Measurements from ENCODE around the gene CTAG1A. TPM values are rescaled to one million over a fixed set of nuclear protein-coding genes. Genes with fewer than 3 reads are reported as not detected.
"Not testable (repeated sequence)": the region's sequence is repeated elsewhere in the genome, so short reads cannot be mapped to it uniquely, and the experiment has no call there.

The CTAG1A gene
- total RNA-seq, 1 experiment from 2014 or later: not detected

- H3K36me3 ChIP-seq (replicated peaks; ENCODE audit: control insufficient read depth, insufficient read depth, low read length); H3K27me3 ChIP-seq (ENCODE audit: control insufficient read depth, insufficient read depth, low read length); DNase-seq; H3K4me3 ChIP-seq (ENCODE audit: insufficient read depth, low read depth, low read length): not testable (repeated sequence)
Observed at GRCh38 chrX:154552112-154552806, 32.7 kb upstream of the CTAG1A start.

GRCh38 chrX:154558060-154558690 is 26.8 kb upstream of the CTAG1A start:
- DNase-seq; H3K4me3 ChIP-seq (ENCODE audit: insufficient read depth, low read depth, low read length); H3K27me3 ChIP-seq (ENCODE audit: control insufficient read depth, insufficient read depth, low read length); H3K36me3 ChIP-seq (replicated peaks; ENCODE audit: control insufficient read depth, insufficient read depth, low read length): not testable (repeated sequence)

- H3K4me3 ChIP-seq (ENCODE audit: insufficient read depth, low read depth, low read length); DNase-seq; H3K36me3 ChIP-seq (replicated peaks; ENCODE audit: control insufficient read depth, insufficient read depth, low read length); H3K27me3 ChIP-seq (ENCODE audit: control insufficient read depth, insufficient read depth, low read length): not testable (repeated sequence)
Observed at GRCh38 chrX:154558896-154559295, 26.0 kb upstream of the CTAG1A start.

- DNase-seq; H3K27me3 ChIP-seq (ENCODE audit: control insufficient read depth, insufficient read depth, low read length); H3K36me3 ChIP-seq (replicated peaks; ENCODE audit: control insufficient read depth, insufficient read depth, low read length); H3K4me3 ChIP-seq (ENCODE audit: insufficient read depth, low read depth, low read length): not testable (repeated sequence)
Observed at GRCh38 chrX:154560326-154560725, 24.6 kb upstream of the CTAG1A start.

GRCh38 chrX:154562295-154562694 is 22.6 kb upstream of the CTAG1A start:
- not testable (repeated sequence) for H3K36me3 ChIP-seq (replicated peaks; ENCODE audit: control insufficient read depth, insufficient read depth, low read length); DNase-seq; H3K27me3 ChIP-seq (ENCODE audit: control insufficient read depth, insufficient read depth, low read length); H3K4me3 ChIP-seq (ENCODE audit: insufficient read depth, low read depth, low read length)

GRCh38 chrX:154570361-154570760 is 14.6 kb upstream of the CTAG1A start:
- H3K4me3 ChIP-seq (ENCODE audit: insufficient read depth, low read depth, low read length); H3K36me3 ChIP-seq (replicated peaks; ENCODE audit: control insufficient read depth, insufficient read depth, low read length); DNase-seq; H3K27me3 ChIP-seq (ENCODE audit: control insufficient read depth, insufficient read depth, low read length): not testable (repeated sequence)

- DNase-seq; H3K36me3 ChIP-seq (replicated peaks; ENCODE audit: control insufficient read depth, insufficient read depth, low read length): not testable (repeated sequence)
Observed at GRCh38 chrX:154573061-154573460, 11.9 kb upstream of the CTAG1A start.

GRCh38 chrX:154575076-154575475 is 9.9 kb upstream of the CTAG1A start:
- not testable (repeated sequence) for H3K36me3 ChIP-seq (replicated peaks; ENCODE audit: control insufficient read depth, insufficient read depth, low read length); H3K27me3 ChIP-seq (ENCODE audit: control insufficient read depth, insufficient read depth, low read length); DNase-seq; H3K4me3 ChIP-seq (ENCODE audit: insufficient read depth, low read depth, low read length)

More at GRCh38 chrX:154573061-154573460, 11.9 kb upstream of the CTAG1A start:
- H3K27me3 ChIP-seq (ENCODE audit: control insufficient read depth, insufficient read depth, low read length); H3K4me3 ChIP-seq (ENCODE audit: insufficient read depth, low read depth, low read length): not testable (repeated sequence)

- H3K4me3 ChIP-seq (ENCODE audit: insufficient read depth, low read depth, low read length); H3K27me3 ChIP-seq (ENCODE audit: control insufficient read depth, insufficient read depth, low read length); DNase-seq; H3K36me3 ChIP-seq (replicated peaks; ENCODE audit: control insufficient read depth, insufficient read depth, low read length): not testable (repeated sequence)
Observed at GRCh38 chrX:154582994-154583393, 1.9 kb upstream of the CTAG1A start.

- not testable (repeated sequence) for DNase-seq; H3K27me3 ChIP-seq (ENCODE audit: control insufficient read depth, insufficient read depth, low read length); H3K4me3 ChIP-seq (ENCODE audit: insufficient read depth, low read depth, low read length); H3K36me3 ChIP-seq (replicated peaks; ENCODE audit: control insufficient read depth, insufficient read depth, low read length)
Observed at GRCh38 chrX:154590415-154590814, 5.5 kb downstream of the CTAG1A start.

- H3K36me3 ChIP-seq (replicated peaks; ENCODE audit: control insufficient read depth, insufficient read depth, low read length): no peaks in the 10 kb centered on the region
- H3K27me3 ChIP-seq (ENCODE audit: control insufficient read depth, insufficient read depth, low read length): no peaks in the 10 kb centered on the region
- no peak for DNase-seq
- no peak overlapping the region for H3K4me3 ChIP-seq (ENCODE audit: insufficient read depth, low read depth, low read length)
Observed at GRCh38 chrX:154592505-154592904, 7.6 kb downstream of the CTAG1A start.

- Histone ChIP-seq H3K36me3 (replicated peaks; ENCODE audit: control insufficient read depth, insufficient read depth, low read length) (no peaks in the 10 kb centered on the region), H3K4me3 (ENCODE audit: insufficient read depth, low read depth, low read length) (no peak overlapping the region), H3K27me3 (ENCODE audit: control insufficient read depth, insufficient read depth, low read length) (no peaks in the 10 kb centered on the region)
- no peak for DNase-seq
Observed at GRCh38 chrX:154593201-154593600, 8.3 kb downstream of the CTAG1A start.

- Histone ChIP-seq H3K27me3 (ENCODE audit: control insufficient read depth, insufficient read depth, low read length) (no peaks in the 10 kb centered on the region), H3K4me3 (ENCODE audit: insufficient read depth, low read depth, low read length) (no peak overlapping the region), H3K36me3 (replicated peaks; ENCODE audit: control insufficient read depth, insufficient read depth, low read length) (no peaks in the 10 kb centered on the region)
- DNase-seq: no peak
Observed at GRCh38 chrX:154594491-154594890, 9.6 kb downstream of the CTAG1A start.

- H3K4me3 ChIP-seq (ENCODE audit: insufficient read depth, low read depth, low read length): no peak overlapping the region
- no peak for DNase-seq
- no peaks in the 10 kb centered on the region for H3K27me3 ChIP-seq (ENCODE audit: control insufficient read depth, insufficient read depth, low read length)
- H3K36me3 ChIP-seq (replicated peaks; ENCODE audit: control insufficient read depth, insufficient read depth, low read length): no peaks in the 10 kb centered on the region
Observed at GRCh38 chrX:154595559-154596249, 10.8 kb downstream of the CTAG1A start.

- Histone ChIP-seq H3K4me3 (ENCODE audit: insufficient read depth, low read depth, low read length) (no peak overlapping the region), H3K36me3 (replicated peaks; ENCODE audit: control insufficient read depth, insufficient read depth, low read length) (no peaks in the 10 kb centered on the region), H3K27me3 (ENCODE audit: control insufficient read depth, insufficient read depth, low read length) (no peaks in the 10 kb centered on the region)
- DNase-seq: peak; percentile 84
Observed at GRCh38 chrX:154596290-154596929, 11.5 kb downstream of the CTAG1A start.
